Ecto neural progenitor cell (in vitro differentiated cells): ENCODE measurements around the gene KRTAP5-3.

Experiments used
- DNase-seq: peaks from one replicate; pipeline ENCODE4 v3.0.0-alpha.2; 2018; ENCODE audit warnings: low spot score

Gene KRTAP5-3

GRCh38 chr11:1643146-1643690, 35.0 kb upstream of the KRTAP5-3 start:
- no peak for DNase-seq

DNA sequence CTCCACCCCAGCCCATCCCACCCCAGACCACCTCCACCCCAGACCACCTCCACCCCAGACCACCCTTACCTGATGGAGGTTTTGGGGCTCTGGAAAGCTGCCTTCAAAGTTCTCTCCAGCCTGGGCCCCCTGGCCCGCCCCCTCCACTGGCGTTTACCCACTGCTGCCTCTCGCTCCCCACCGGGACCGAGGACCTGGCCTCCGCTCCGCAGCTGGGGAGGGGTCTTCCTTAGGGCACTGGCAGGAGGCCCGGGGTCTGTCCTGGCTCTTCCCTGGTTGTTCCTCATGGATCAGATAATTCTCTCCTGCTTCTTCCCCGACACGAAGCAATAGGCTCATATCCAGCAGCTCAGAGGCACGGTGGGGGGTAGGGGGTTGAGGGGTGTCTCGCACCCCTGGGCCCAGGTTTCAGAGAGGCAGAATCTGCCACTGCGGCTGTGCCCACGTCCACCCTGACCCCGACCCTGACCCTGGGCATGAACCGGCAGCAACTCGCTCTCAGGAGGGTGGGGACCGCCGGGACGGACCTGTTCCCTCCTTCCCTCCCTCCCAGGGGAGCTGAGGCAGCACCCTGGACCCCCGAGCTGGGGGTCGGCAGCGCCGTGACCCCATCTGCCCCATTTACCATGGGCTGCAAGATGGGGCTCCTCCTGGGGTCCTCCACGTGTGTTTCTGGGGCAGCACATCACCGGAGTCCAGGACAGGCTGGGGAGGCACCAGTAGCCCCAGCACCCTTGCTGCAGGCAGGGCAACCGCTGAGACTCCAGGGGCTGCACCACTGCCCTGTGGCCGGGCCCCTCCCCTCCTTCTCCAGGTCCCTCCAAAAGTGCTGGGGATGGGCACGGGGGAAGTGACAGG, 34.3 kb upstream of the KRTAP5-3 start:
- DNase-seq = no peak

DNA sequence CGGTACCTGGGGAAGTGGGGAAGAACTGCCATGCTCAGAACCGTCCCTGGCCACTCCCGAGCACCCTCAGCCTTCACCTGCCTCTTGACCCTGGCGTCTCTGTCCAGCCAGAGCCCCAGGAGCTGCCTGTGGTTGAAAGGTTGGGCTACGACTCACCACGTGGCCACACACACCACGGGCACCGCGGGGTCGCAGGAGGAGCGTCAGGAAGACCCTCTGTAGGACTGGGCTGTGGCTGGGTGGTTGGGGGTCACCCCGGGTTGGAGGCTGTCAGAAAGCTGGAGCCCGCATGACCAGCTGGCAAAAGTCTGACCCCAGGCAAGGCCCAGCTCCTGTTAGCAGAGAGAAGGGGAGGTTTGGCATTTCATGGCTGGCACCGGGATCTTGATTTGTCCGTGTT, 32.8 kb upstream of the KRTAP5-3 start:
- no peak for DNase-seq

- peak; percentile 80 for DNase-seq
Measured at GRCh38 chr11:1640076-1640946, 32.0 kb upstream of the KRTAP5-3 start.

- DNase-seq = no peak
Measured at GRCh38 chr11:1639666-1640065, 31.4 kb upstream of the KRTAP5-3 start.

GRCh38 chr11:1639102-1639620, 30.9 kb upstream of the KRTAP5-3 start:
- DNase-seq = no peak

GRCh38 chr11:1638344-1638743, 30.1 kb upstream of the KRTAP5-3 start:
- no peak for DNase-seq

GRCh38 chr11:1637628-1638027, 29.4 kb upstream of the KRTAP5-3 start:
- DNase-seq = no peak

GRCh38 chr11:1636291-1636950, 28.2 kb upstream of the KRTAP5-3 start:
- no peak for DNase-seq

DNA sequence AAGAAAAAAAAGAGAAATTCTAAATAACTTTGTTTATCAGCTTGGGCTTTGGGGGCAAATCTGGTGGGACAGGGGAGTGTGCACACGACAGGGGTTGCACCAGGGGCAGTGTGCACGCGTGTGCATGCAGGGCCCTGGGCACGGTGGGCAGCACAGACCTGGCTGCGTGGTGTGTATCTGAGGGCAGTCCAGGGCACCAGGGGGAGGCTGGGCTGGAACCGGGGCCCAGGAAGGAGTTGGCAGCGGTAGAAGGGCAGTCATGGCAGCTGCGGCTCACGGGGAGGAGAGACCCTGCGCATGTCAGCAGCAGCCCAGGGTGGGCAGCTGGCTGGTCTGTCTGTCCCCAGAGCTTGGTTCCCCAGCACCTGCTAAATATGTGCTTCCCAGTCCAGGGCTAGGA, 25.6 kb upstream of the KRTAP5-3 start:
- no peak for DNase-seq

- no peak for DNase-seq
Measured at GRCh38 chr11:1632053-1632714, 23.9 kb upstream of the KRTAP5-3 start.

GRCh38 chr11:1631066-1631568, 22.9 kb upstream of the KRTAP5-3 start:
- no peak for DNase-seq

GRCh38 chr11:1630271-1630670, 22.0 kb upstream of the KRTAP5-3 start:
- no peak for DNase-seq

DNA sequence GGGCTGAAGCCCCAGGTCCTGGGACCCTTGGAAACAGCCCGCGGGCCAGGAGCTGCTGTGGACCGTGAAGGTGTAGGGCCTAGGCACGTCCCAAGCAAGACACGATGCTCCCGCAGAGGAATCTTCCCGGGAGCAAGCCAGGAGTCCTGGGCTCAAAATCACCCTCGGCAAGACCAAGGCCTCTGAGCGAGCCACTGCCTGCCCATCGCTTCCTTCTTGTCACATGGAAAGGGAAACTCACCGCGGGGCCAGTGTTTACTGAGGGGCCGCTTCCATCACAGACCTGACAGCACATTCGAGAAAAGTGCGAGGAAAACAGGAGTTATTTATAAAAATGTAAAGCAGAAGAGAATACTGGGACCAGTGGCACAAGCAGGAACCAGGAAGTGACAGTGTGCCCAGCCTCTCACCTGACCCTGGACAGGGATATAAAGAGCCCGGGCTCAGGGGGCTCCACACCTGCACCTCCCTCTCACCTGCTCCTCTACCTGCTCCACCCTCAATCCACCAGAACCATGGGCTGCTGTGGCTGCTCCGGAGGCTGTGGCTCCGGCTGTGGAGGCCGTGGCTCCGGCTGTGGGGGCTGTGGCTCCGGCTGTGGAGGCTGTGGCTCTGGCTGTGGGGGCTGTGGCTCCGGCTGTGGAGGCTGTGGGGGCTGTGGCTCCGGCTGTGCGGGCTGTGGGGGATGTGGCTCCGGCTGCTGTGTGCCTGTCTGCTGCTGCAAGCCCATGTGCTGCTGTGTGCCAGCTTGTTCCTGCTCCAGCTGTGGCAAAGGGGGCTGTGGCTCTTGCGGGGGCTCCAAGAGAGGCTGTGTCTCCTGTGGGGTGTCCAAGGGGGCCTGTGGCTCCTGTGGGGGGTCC, 21.3 kb upstream of the KRTAP5-3 start, which contains the start of gene KRTAP5-5:
Gene KRTAP5-5, plus strand, starts transcription at position 450 of the 860 bp plus-strand sequence. Its CDS starts 66 bp downstream, at position 516.
- no peak for DNase-seq

DNA sequence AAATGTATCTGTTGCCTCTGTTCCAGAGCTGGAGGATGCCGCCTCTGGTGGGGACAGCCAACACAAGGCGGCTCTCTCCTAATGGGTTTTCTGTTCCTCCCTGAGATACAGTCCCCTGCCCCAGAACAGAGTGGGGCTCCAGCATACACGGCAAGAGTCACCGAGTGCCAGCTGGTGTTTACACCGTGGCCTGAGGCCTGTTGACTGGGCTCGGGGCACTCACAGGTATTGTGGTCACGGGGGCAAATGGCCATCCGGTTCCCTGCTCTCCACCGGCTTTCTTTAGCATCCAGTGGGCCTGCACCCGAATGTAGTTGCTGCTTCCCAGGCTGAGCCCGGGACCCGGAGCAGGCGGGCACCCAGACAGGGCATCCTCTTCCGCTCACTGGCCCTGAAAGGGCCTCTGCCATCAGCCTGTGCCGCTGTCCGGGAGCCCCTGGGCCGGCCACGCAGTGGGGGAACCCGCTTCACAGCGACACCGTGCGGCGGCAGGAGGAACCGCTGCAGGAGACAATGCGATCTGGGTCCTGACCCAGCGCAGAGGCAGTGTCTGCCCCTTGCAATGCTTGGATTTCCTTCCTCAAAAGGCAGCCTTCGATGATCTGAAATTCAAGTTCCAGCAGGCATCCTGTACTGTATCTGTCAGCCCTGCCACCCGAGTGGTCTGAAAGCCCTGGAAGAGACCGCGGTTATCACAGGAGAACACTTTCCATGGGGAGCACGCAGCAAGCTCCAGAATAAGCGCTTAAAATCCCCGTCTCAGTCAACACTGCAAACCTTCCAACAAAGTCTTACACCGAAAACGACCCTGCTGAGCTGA, 20.5 kb upstream of the KRTAP5-3 start:
- DNase-seq = peak; percentile 85

DNA sequence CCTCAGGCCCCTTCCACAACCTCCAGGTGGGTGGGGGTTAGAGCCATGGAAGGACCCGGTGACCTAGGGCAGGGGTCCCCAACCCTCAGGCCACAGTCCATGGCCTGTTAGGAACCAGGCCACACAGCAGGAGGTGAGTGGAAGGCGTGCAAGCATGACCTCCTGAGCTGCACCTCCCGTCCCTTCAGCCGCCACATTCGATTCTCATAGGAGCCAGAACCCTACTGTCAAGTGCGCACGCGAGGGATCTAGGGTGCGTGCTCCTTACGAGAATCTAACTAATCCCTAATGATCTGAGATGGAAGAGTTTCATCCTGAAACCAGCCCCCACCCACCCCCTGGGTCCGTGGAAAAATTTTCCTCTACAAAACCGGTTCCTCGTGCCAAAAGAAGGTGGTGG, 17.3 kb upstream of the KRTAP5-3 start:
- no peak for DNase-seq

DNA sequence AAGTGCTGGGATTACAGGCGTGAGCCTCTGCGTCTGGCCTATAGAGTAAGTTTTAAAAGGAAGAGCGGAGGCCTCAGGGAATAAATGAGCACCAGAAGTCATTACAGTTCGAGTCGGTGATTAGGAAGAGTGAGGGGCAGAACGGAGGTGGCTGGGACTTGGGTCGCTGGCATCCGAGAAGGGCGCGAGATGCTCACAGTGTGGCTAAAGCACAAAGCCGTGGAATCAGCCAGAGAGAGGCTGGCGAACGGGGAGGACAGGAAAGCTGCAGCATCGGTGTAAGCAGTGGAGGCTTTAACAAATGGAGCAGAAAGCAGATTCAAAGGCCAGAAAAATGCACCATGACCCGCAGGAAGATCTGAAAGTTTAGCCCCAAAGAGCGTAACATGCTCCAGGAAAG, 16.4 kb upstream of the KRTAP5-3 start:
- DNase-seq = no peak

- DNase-seq = no peak
Measured at GRCh38 chr11:1623716-1624115, 15.5 kb upstream of the KRTAP5-3 start.

- no peak for DNase-seq
Measured at GRCh38 chr11:1622086-1622485, 13.8 kb upstream of the KRTAP5-3 start, which contains the start of gene KRTAP5-4. Gene KRTAP5-4 (minus strand): TSS chr11:1622138. CDS start chr11:1622093, 45 bp downstream.
